HG03139 (cell line): Measurements from ENCODE around the gene KDM7A.
A peak's percentile ranks its signal among the peaks of the same experiment; 100 is the strongest.

Source experiments
- ATAC-seq: cut with Tn5 transposase; IDR thresholded peaks from one replicate; pipeline ENCODE4 v1.9.1; 2021; ENCODE audit not compliant: unreplicated experiment

KDM7A gene

GRCh38 chr7:140085447-140085846 lies 91.3 kb downstream of the KDM7A start:
- ATAC-seq, result no peak

- peak; percentile 80 for ATAC-seq
Measured at GRCh38 chr7:140084972-140085371, 91.8 kb downstream of the KDM7A start.

GRCh38 chr7:140084142-140084655 lies 92.6 kb downstream of the KDM7A start:
- no peak for ATAC-seq

GRCh38 chr7:140082770-140083169 lies 94.0 kb downstream of the KDM7A start:
- no peak for ATAC-seq

- no peak for ATAC-seq
Measured at GRCh38 chr7:140081774-140082425, 94.9 kb downstream of the KDM7A start.

- ATAC-seq, result no peak
Measured at GRCh38 chr7:140080919-140081318, 95.9 kb downstream of the KDM7A start.

GRCh38 chr7:140079121-140079536 lies 97.7 kb downstream of the KDM7A start:
- ATAC-seq, result no peak

GRCh38 chr7:140078392-140078791 lies 98.4 kb downstream of the KDM7A start:
- ATAC-seq, result no peak

- ATAC-seq, result no peak
Measured at GRCh38 chr7:140074780-140075179, 102.0 kb downstream of the KDM7A start.

GRCh38 chr7:140070546-140070945 lies 106.2 kb downstream of the KDM7A start:
- no peak for ATAC-seq

- ATAC-seq, result no peak
Measured at GRCh38 chr7:140069298-140069949, 107.4 kb downstream of the KDM7A start.

- no peak for ATAC-seq
Measured at GRCh38 chr7:140068033-140068432, 108.8 kb downstream of the KDM7A start.

- no peak for ATAC-seq
Measured at GRCh38 chr7:140067052-140067451, 109.7 kb downstream of the KDM7A start.

- ATAC-seq, result peak; percentile 83
Measured at GRCh38 chr7:140062528-140063299, 114.1 kb downstream of the KDM7A start, which contains the start of gene PARP12. Gene PARP12 (minus strand): TSS chr7:140062951. CDS start chr7:140062847, 104 bp downstream.

GRCh38 chr7:140062118-140062527 lies 114.7 kb downstream of the KDM7A start:
- peak; percentile 18 for ATAC-seq

GRCh38 chr7:140061607-140061930 lies 115.2 kb downstream of the KDM7A start:
- no peak for ATAC-seq

- no peak for ATAC-seq
Measured at GRCh38 chr7:140060788-140061606, 115.8 kb downstream of the KDM7A start.

GRCh38 chr7:140060243-140060630 lies 116.5 kb downstream of the KDM7A start:
- no peak for ATAC-seq

GRCh38 chr7:140059273-140060242 lies 117.2 kb downstream of the KDM7A start:
- no peak for ATAC-seq

GRCh38 chr7:140058517-140058916 lies 118.3 kb downstream of the KDM7A start:
- no peak for ATAC-seq
